MCF 10A (cell line): ENCODE data around the gene LRRC56. TPM values are rescaled to one million over a fixed set of nuclear protein-coding genes. Genes with fewer than 3 reads are reported as not detected.

Experiments
- BruUV-seq: library from RNA; stranded (reverse); fragments of 400-500 nt; replicated peaks from 2 replicates; lab custom pipeline; 2021; lab: Mats Ljungman, UMichigan
- CTCF ChIA-PET: fragments of 300-600 bp; sonication (Branson Sonifier 250); formaldehyde crosslinking; extraction: SDS; loops from one replicate; lab custom pipeline; 2021; ENCODE audit warnings: antibody characterized with exemption, inconsistent platforms; lab: Yijun Ruan, JAX
- POLR2A ChIA-PET: fragments of 300-600, 350-650 bp; sonication (Branson Sonifier 250); formaldehyde crosslinking; extraction: SDS; loops from one replicate; lab custom pipeline; 2020; ENCODE audit warnings: antibody characterized with exemption, inconsistent platforms; lab: Yijun Ruan, JAX
- DNase-seq: peaks from one replicate; pipeline ENCODE4 v3.0.0-alpha.2; 2018; ENCODE audit not compliant: unreplicated experiment
- H3K27ac Mint-ChIP-seq: one replicate; pipeline ENCODE4 v1.8.0; 2022; ENCODE audit warnings: mild to moderate bottlenecking, low read depth, mixed read lengths; ENCODE audit not compliant: unreplicated experiment
- H3K27me3 Mint-ChIP-seq: one replicate; pipeline ENCODE4 v1.8.0; 2022; ENCODE audit warnings: mixed read lengths; ENCODE audit not compliant: insufficient read depth, unreplicated experiment
- H3K36me3 Mint-ChIP-seq: one replicate; pipeline ENCODE4 v1.8.0; 2022; ENCODE audit warnings: mild to moderate bottlenecking, moderate library complexity, mixed read lengths; ENCODE audit not compliant: insufficient read depth, unreplicated experiment
- H3K4me1 Mint-ChIP-seq: one replicate; pipeline ENCODE4 v1.8.0; 2022; ENCODE audit warnings: mixed read lengths; ENCODE audit not compliant: insufficient read depth, unreplicated experiment
- H3K4me3 Mint-ChIP-seq: one replicate; pipeline ENCODE4 v1.8.0; 2022; ENCODE audit warnings: mild to moderate bottlenecking, moderate library complexity, mixed read lengths; ENCODE audit not compliant: unreplicated experiment
- H3K9me3 Mint-ChIP-seq: one replicate; pipeline ENCODE4 v1.8.0; 2022; ENCODE audit warnings: mixed read lengths; ENCODE audit not compliant: unreplicated experiment
- CTCF ChIP-seq: fragments of 200-600 bp; IDR thresholded peaks from one replicate; pipeline ENCODE4 v1.8.0; 2022; ENCODE audit warnings: antibody characterized with exemption, mild to moderate bottlenecking; ENCODE audit not compliant: unreplicated experiment
- intact Hi-C: fragments of 100-400 bp; cut with micrococcal nuclease; formaldehyde crosslinking; loops from 2 replicates; pipeline ENCODE4 v1.14.1; 2022
- total RNA-seq: library from RNA; stranded (reverse); gene quantifications from 2 replicates; pipeline ENCODE4 v1.2.3, GENCODE V29; 2022

The LRRC56 gene
- total RNA-seq, 1 experiment from 2014 or later, result 0.75 TPM

DNA sequence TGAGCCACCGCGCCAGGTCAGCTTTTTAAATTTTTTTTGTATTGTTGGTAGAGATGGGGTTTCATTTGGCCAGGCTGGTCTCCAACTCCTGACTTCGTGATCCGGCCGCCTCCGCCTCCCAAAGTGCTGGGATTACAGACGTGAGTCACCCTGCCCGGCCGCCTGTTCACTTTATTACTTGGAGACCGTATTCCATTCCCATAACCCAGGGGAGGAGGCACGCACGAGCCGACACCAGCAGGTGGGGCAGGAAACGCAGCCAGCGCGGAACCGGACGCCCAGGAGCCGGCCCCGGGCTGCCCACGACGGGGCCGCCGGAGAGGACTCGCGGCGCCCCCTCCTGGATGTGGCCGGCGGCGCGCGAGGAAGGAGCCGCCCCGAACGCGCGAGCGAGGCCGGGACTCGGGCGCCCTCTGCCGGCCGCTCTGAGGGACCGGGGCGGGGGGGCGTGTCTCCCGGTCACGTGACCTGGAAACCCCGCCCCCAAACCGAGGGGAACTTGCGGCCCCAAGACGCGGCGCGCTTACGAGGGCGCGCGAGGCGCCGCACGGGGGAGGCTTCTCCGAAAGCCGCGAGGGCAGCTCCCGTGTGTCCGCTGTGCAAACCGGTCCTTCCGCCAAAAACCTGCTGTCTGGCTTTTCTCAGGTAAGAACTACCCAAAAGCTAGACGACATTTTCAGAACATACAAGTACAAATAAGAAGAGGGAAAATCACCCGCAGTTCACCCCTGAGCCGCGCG lies 18.7 kb upstream of the LRRC56 start:
- intact Hi-C loops, result loop anchor here (1.0 to 5.0 kb wide), 4 partner anchors 11 to 126 kb away; partner anchors contain the start of genes PKP3 and RNH1
- no peaks in the 10 kb centered on the region for H3K27me3 Mint-ChIP-seq
- no TSS peak for BruUV-seq
- TF ChIP-seq CTCF, result peak; percentile 98
- peak overlapping the region; percentile 60 for H3K4me3 Mint-ChIP-seq
- ChIA-PET CTCF (interaction anchor here (0.6 to 2.6 kb wide), 19 partner anchors 10 to 442 kb away, joined by 3 to 34 read pairs (median 3); partner anchors contain the start of genes PKP3 and RNH1), POLR2A (interaction anchor here (0.5 to 6.3 kb wide), 6 partner anchors 14 to 324 kb away, joined by 3 to 81 read pairs (median 4); partner anchors contain the start of genes PTDSS2 and RNH1)
- DNase-seq, result peak; percentile 98
- H3K9me3 Mint-ChIP-seq, result no peaks in the 10 kb centered on the region
- H3K4me1 Mint-ChIP-seq, result peaks cover 10% of the 10 kb centered on the region
- H3K27ac Mint-ChIP-seq, result peak overlapping the region; percentile 85
- H3K36me3 Mint-ChIP-seq, result peaks cover 34% of the 10 kb centered on the region

DNA sequence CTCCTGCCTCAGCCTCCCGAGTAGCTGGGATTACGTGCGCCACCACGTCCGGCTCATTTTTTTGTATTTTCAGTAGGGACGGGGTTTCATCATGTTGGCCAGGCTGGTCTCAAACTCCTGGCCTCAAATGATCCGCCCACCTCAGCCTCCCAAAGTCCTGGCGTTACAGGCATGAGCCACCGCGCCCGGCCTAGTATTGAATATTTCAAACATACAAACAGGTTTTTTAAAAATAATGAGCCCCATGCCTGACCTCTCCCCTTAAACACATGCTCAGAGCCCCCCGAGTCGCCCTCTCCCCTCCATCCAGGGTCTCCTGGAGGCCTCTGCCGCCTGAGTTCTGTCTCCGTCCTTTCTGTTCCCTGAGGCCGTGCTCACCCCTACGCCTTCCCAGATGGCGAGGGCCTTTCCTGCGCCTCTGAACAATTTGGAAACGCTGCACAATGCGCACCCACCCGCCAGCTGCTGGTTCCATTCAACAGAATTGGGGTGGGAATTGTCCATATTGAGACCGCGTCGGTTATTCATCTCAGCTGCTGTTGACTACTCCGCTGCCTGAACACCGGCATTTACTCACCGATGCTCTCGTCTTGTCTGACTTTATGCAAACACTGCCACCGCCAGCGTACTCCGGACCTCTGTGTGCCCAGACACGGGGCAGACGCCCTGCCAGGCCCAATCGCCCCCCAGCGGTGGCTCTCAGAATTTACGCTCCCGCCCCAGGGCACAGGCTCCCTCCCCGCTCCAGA lies 16.7 kb upstream of the LRRC56 start:
- no TSS peak for BruUV-seq
- POLR2A ChIA-PET, result interaction anchor here (0.7 to 1.6 kb wide), 2 partner anchors 12 to 144 kb away, joined by 3 to 5 read pairs; no protein-coding TSS in a partner anchor
- Mint-ChIP-seq H3K36me3 (peaks cover 20% of the 10 kb centered on the region), H3K27me3 (no peaks in the 10 kb centered on the region), H3K4me3 (no peak overlapping the region), H3K4me1 (peaks cover under 1% of the 10 kb centered on the region), H3K9me3 (no peaks in the 10 kb centered on the region), H3K27ac (no peak overlapping the region)
- intact Hi-C loops, result no loop called here
- no peak for TF ChIP-seq CTCF
- DNase-seq, result no peak
- CTCF ChIA-PET, result interaction anchor here (0.6 kb wide), 2 partner anchors 48 to 103 kb away, joined by 3 to 4 read pairs; no protein-coding TSS in a partner anchor

GRCh38 chr11:521177-521688 lies 16.1 kb upstream of the LRRC56 start:
- ChIA-PET CTCF (interaction anchor here (0.6 kb wide), 1 partner anchor 495 kb away, joined by 3 read pairs; no protein-coding TSS in a partner anchor), POLR2A (interaction anchor here (1.5 to 1.6 kb wide), 2 partner anchors 12 to 15 kb away, joined by 5 to 6 read pairs; no protein-coding TSS in a partner anchor)
- BruUV-seq, result no TSS peak
- peaks cover 19% of the 10 kb centered on the region for H3K36me3 Mint-ChIP-seq
- no peaks in the 10 kb centered on the region for H3K9me3 Mint-ChIP-seq
- H3K4me3 Mint-ChIP-seq, result no peak overlapping the region
- H3K4me1 Mint-ChIP-seq, result no peaks in the 10 kb centered on the region
- no peak for DNase-seq
- no peaks in the 10 kb centered on the region for H3K27me3 Mint-ChIP-seq
- TF ChIP-seq CTCF, result no peak
- intact Hi-C loops, result no loop called here
- no peak overlapping the region for H3K27ac Mint-ChIP-seq
